H1 (cell line): ENCODE measurements around the gene SUPT7L. TPM values are rescaled to one million over a fixed set of nuclear protein-coding genes. Genes with fewer than 3 reads are reported as not detected.

ENCODE experiments used
- CTCF ChIA-PET: fragments of 300-600 bp; sonication (Branson Sonifier 250); formaldehyde crosslinking; loops from one replicate; lab custom pipeline; 2021; ENCODE audit not compliant: partially characterized antibody; lab: Charles Lee
- POLR2A ChIA-PET: fragments of 300-600 bp; sonication (Branson Sonifier 250); formaldehyde crosslinking; loops from one replicate; lab custom pipeline; 2021; ENCODE audit warnings: inconsistent platforms; ENCODE audit not compliant: partially characterized antibody; lab: Charles Lee
- DNase-seq, 2 experiments: peaks; one replicate each; pipeline versions ENCODE4 v3.0.0 to v3.0.0-alpha.2; 2010 to 2022; ENCODE audit warnings: low spot score in 2 of 2, low read depth in 1 of 2, mixed read lengths in 1 of 2
- FAIRE-seq: peaks from 2 replicates; lab custom pipeline; 2011; peaks lifted over from hg19 to GRCh38; lab: Jason Lieb, UNC
- H2AFZ ChIP-seq: 2 replicates; pipeline ENCODE4 v1.8.1; 2012; ENCODE audit warnings: low read length, inconsistent platforms
- H2AK5ac ChIP-seq: 2 replicates; pipeline ENCODE4 v1.6.1; 2013; ENCODE audit warnings: low read depth, low read length
- H2BK120ac ChIP-seq: replicated peaks from 2 replicates; pipeline ENCODE3; 2013; ENCODE audit warnings: low read depth, low read length, inconsistent platforms
- H2BK12ac ChIP-seq: 2 replicates; pipeline ENCODE4 v1.6.1; 2013; ENCODE audit warnings: low read depth, low read length
- H2BK15ac ChIP-seq: 2 replicates; pipeline ENCODE4 v1.6.1; 2013; ENCODE audit warnings: low read length
- H2BK20ac ChIP-seq: 2 replicates; pipeline ENCODE4 v1.6.1; 2013; ENCODE audit warnings: low read length
- H2BK5ac ChIP-seq: 2 replicates; pipeline ENCODE4 v1.6.1; 2013; ENCODE audit warnings: low read depth, low read length
- H3K14ac ChIP-seq: 2 replicates; pipeline ENCODE4 v1.6.1; 2013; ENCODE audit warnings: inconsistent platforms; ENCODE audit not compliant: insufficient read length
- H3K18ac ChIP-seq: 2 replicates; pipeline ENCODE4 v1.6.1; 2013; ENCODE audit warnings: low read length; ENCODE audit errors: extremely low read depth
- H3K23ac ChIP-seq: 2 replicates; pipeline ENCODE4 v1.6.1; 2013; ENCODE audit warnings: inconsistent platforms; ENCODE audit not compliant: insufficient read length
- H3K23me2 ChIP-seq: 2 replicates; pipeline ENCODE4 v1.6.1; 2013; ENCODE audit warnings: low read depth, low read length
- H3K27ac ChIP-seq: 2 replicates; pipeline ENCODE4 v1.6.1; 2011; ENCODE audit warnings: low read depth, low read length, inconsistent platforms
- H3K27me3 ChIP-seq, 4 experiments: replicated peaks in 1 of 4; 1 replicate in 1 of 4; 2 replicates in 3 of 4; pipeline versions ENCODE4 v1.6.1 to v1.8.1; 2011 to 2013; ENCODE audit warnings: low read length in 3 of 4, mild to moderate bottlenecking in 3 of 4, inconsistent platforms in 2 of 4, mixed read lengths in 2 of 4, moderate library complexity in 1 of 4; ENCODE audit not compliant: control insufficient read depth in 3 of 4, insufficient read depth in 3 of 4; ENCODE audit errors: extremely low read depth in 1 of 4
- H3K36me3 ChIP-seq, 4 experiments: 2 replicates each; pipeline versions ENCODE4 v1.6.1 to v1.8.1; 2011 to 2013; ENCODE audit warnings: mild to moderate bottlenecking in 4 of 4, low read length in 3 of 4, moderate library complexity in 2 of 4, control low read depth in 1 of 4, inconsistent platforms in 1 of 4; ENCODE audit not compliant: insufficient read depth in 4 of 4, control insufficient read depth in 2 of 4
- H3K4ac ChIP-seq: replicated peaks from 2 replicates; pipeline ENCODE3; 2013; ENCODE audit warnings: low read length, low read depth, mixed read lengths, inconsistent platforms; ENCODE audit not compliant: insufficient read length
- H3K4me1 ChIP-seq, 4 experiments: replicated peaks in 1 of 4; 1 replicate in 1 of 4; 2 replicates in 3 of 4; pipeline versions ENCODE4 v1.6.1 to v1.8.1; 2011 to 2013; ENCODE audit warnings: low read length in 3 of 4, inconsistent platforms in 2 of 4, mixed read lengths in 1 of 4; ENCODE audit not compliant: insufficient read depth in 4 of 4, control insufficient read depth in 3 of 4
- H3K4me2 ChIP-seq, 2 experiments: 2 replicates each; pipeline versions ENCODE4 v1.6.1 to v1.8.1; 2011 to 2013; ENCODE audit warnings: low read depth in 2 of 2, low read length in 2 of 2, control low read depth in 1 of 2, inconsistent platforms in 1 of 2, mild to moderate bottlenecking in 1 of 2; ENCODE audit not compliant: insufficient read depth in 1 of 2
- H3K4me3 ChIP-seq, 4 experiments: fragments of 200-600, 300-600 bp in 1 of 4; sonication (generic), shearing (Covaris generic), sonication (Bioruptor Twin) in 1 of 4; 2 replicates each; pipeline versions ENCODE4 v1.5.1 to v1.8.1; 2011 to 2016; ENCODE audit warnings: low read length in 4 of 4, low read depth in 3 of 4, control low read depth in 2 of 4, inconsistent platforms in 2 of 4, mild to moderate bottlenecking in 2 of 4, mixed read lengths in 1 of 4, moderate library complexity in 1 of 4; ENCODE audit not compliant: insufficient read depth in 2 of 4; ENCODE audit errors: extremely low read depth in 1 of 4
- H3K56ac ChIP-seq: replicated peaks from 2 replicates; pipeline ENCODE3; 2013; ENCODE audit warnings: low read depth, mild to moderate bottlenecking, mixed read lengths, low read length, inconsistent platforms; ENCODE audit not compliant: insufficient read length
- H3K79me1 ChIP-seq: 2 replicates; pipeline ENCODE4 v1.6.1; 2013; ENCODE audit warnings: low read depth, low read length, control low read depth
- H3K79me2 ChIP-seq, 2 experiments: 2 replicates each; pipeline versions ENCODE4 v1.6.1 to v1.8.1; 2012 to 2013; ENCODE audit warnings: low read length in 2 of 2, mild to moderate bottlenecking in 2 of 2, inconsistent platforms in 1 of 2; ENCODE audit not compliant: insufficient read depth in 2 of 2, control insufficient read depth in 1 of 2
- H3K9ac ChIP-seq, 4 experiments: replicated peaks in 1 of 4; 1 replicate in 1 of 4; 2 replicates in 3 of 4; pipeline versions ENCODE4 v1.6.1 to v1.8.1; 2011 to 2013; ENCODE audit warnings: low read depth in 3 of 4, low read length in 3 of 4, control low read depth in 2 of 4, mild to moderate bottlenecking in 2 of 4, moderate library complexity in 2 of 4, inconsistent platforms in 1 of 4; ENCODE audit errors: extremely low read depth in 1 of 4
- H3K9me3 ChIP-seq, 2 experiments: 2 replicates each; pipeline versions ENCODE4 v1.6.1 to v1.8.1; 2012 to 2013; ENCODE audit warnings: mild to moderate bottlenecking in 2 of 2, moderate library complexity in 2 of 2, control low read depth in 1 of 2, inconsistent platforms in 1 of 2, low read depth in 1 of 2, low read length in 1 of 2, mixed read lengths in 1 of 2; ENCODE audit not compliant: insufficient read depth in 2 of 2
- H4K20me1 ChIP-seq, 2 experiments: replicated peaks in 1 of 2; 2 replicates each; pipeline versions ENCODE3 to v1.8.1; 2011 to 2013; ENCODE audit warnings: inconsistent platforms in 2 of 2, low read length in 2 of 2, mild to moderate bottlenecking in 1 of 2; ENCODE audit not compliant: insufficient read depth in 2 of 2, control insufficient read depth in 1 of 2
- H4K5ac ChIP-seq: 2 replicates; pipeline ENCODE4 v1.6.1; 2013; ENCODE audit warnings: low read length, low read depth, mixed read lengths, inconsistent platforms; ENCODE audit not compliant: insufficient read length
- H4K8ac ChIP-seq: 2 replicates; pipeline ENCODE4 v1.8.0; 2013; ENCODE audit warnings: mild to moderate bottlenecking, moderate library complexity, low read length, inconsistent platforms; ENCODE audit not compliant: insufficient read depth; ENCODE audit errors: extremely low read depth
- H4K91ac ChIP-seq: replicated peaks from 2 replicates; pipeline ENCODE3; 2013; ENCODE audit warnings: low read length, mixed read lengths, inconsistent platforms; ENCODE audit not compliant: insufficient read length
- CBX8 ChIP-seq: fragments of 300-800, 300-1000 bp; sonication (generic); IDR thresholded peaks from 2 replicates; pipeline ENCODE4 v1.7.1; 2016; ENCODE audit warnings: low read depth, low read length, borderline replicate concordance
- CREB1 ChIP-seq: IDR thresholded peaks from 2 replicates; pipeline ENCODE4 v1.6.1; 2012; ENCODE audit warnings: inconsistent platforms
- EGR1 ChIP-seq: IDR thresholded peaks from 2 replicates; pipeline ENCODE4 v1.6.1; 2011; ENCODE audit warnings: low read depth, low read length, borderline replicate concordance
- FOSL1 ChIP-seq: IDR thresholded peaks from 2 replicates; pipeline ENCODE4 v1.6.1; 2011; ENCODE audit warnings: mild to moderate bottlenecking, low read depth, low read length, moderate library complexity; ENCODE audit not compliant: insufficient read depth
- RAD21 ChIP-seq, 2 experiments: IDR thresholded peaks in 1 of 2; conservative IDR thresholded peaks in 1 of 2; 2 replicates each; pipeline ENCODE4 v1.6.1; 2011; ENCODE audit warnings: low read depth in 2 of 2, low read length in 2 of 2, improper control_type of control experiment in 1 of 2, inconsistent platforms in 1 of 2, mild to moderate bottlenecking in 1 of 2, moderate library complexity in 1 of 2
- RFX5 ChIP-seq: IDR thresholded peaks from 2 replicates; pipeline ENCODE4 v1.6.1; 2011; ENCODE audit warnings: low read depth, low read length, improper control_type of control experiment, borderline replicate concordance
- SAP30 ChIP-seq: fragments of 300-600 bp; sonication (generic); IDR thresholded peaks from 2 replicates; pipeline ENCODE4 v1.7.1; 2012; ENCODE audit warnings: low read length, moderate library complexity, mild to moderate bottlenecking, inconsistent platforms; ENCODE audit not compliant: insufficient read depth, insufficient replicate concordance
- SP2 ChIP-seq: IDR thresholded peaks from 2 replicates; pipeline ENCODE4 v1.6.1; 2012; ENCODE audit warnings: mild to moderate bottlenecking, low read length, inconsistent platforms
- TAF1 ChIP-seq: IDR thresholded peaks from 2 replicates; pipeline ENCODE4 v1.6.1; 2011; ENCODE audit warnings: mild to moderate bottlenecking, low read depth, low read length
- TAF7 ChIP-seq: optimal IDR thresholded peaks from 2 replicates; pipeline ENCODE3; 2011; ENCODE audit warnings: low read depth, mild to moderate bottlenecking, inconsistent platforms, low read length, moderate library complexity, borderline replicate concordance
- TCF12 ChIP-seq: IDR thresholded peaks from 2 replicates; pipeline ENCODE4 v1.6.1; 2011; ENCODE audit warnings: low read depth, mild to moderate bottlenecking, low read length
- YY1 ChIP-seq: IDR thresholded peaks from 2 replicates; pipeline ENCODE4 v1.6.1; 2011; ENCODE audit warnings: low read depth, mild to moderate bottlenecking, low read length
- WGBS, 2 experiments: shearing (Covaris generic) in 1 of 2; methylation state at CpG; one replicate each; pipeline versions ENCODE4 v1.1.6 to v1.1.7; 2013 to 2015; ENCODE audit warnings: low lambda C conversion rate in 2 of 2, mixed read lengths in 2 of 2, inconsistent platforms in 1 of 2, low coverage in 1 of 2, missing lambda C conversion rate in 1 of 2; ENCODE audit not compliant: insufficient replicate concordance in 2 of 2, insufficient coverage in 1 of 2, insufficient read length in 1 of 2; ENCODE audit errors: extremely low coverage in 1 of 2, missing lambda C conversion rate in 1 of 2; 5-methylcytosine and 5-hydroxymethylcytosine counted together
- polyA plus RNA-seq, 7 experiments: library from polyadenylated mRNA; depleted of rRNA in 3 of 7; stranded (reverse) in 5 of 7; unstranded in 2 of 7; fragments of >200 nt in 5 of 7; fragments of 200-250 nt in 2 of 7; gene quantifications; 1 replicate in 5 of 7; 2 replicates in 1 of 7; 4 replicates in 1 of 7; pipeline versions ENCODE4 v1.2.1 to v1.2.3, GENCODE V29; 2011 to 2013; ENCODE audit warnings: missing spikeins in 2 of 7, mixed read lengths in 2 of 7
- total RNA-seq: library from RNA; stranded (reverse); fragmentation: NEBNext Ultra II Directional; extraction: Animal tissue kit (Norgen Biotek cat#: 25700); gene quantifications from 2 replicates; pipeline ENCODE4 v1.2.1, GENCODE V29; 2021
- TF ChIP-seq, protein P1 (sequence below): IDR thresholded peaks from 2 replicates; pipeline ENCODE4 v1.6.1; 2012; ENCODE audit warnings: low read length, inconsistent platforms

SUPT7L gene
- total and polyA plus RNA-seq, 2 of the 8 experiments (the other 6 are each of a cell fraction or from before 2014, with no cell fraction given), result 22.2 to 26.6 TPM

DNA sequence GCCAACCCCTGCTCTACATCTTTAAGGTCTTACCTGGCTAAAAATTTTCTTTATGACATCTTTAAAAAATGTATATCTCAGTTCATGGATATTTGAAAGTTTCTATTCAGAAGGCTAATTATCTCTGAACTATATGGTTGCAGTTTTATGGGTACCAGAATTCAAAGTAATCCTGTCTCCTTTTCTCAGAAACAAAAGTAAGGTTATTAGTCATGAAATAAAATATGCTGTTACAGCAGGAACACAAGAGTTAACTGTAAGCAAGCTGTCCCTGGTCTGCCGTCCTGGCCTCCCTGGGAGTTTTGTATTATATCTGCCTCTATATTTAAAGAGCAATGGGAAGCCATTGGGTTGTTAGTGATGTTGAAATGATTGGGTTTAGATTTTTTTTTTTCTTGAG is 34.2 kb upstream of the SUPT7L start:
- Histone ChIP-seq H3K4me3 (no peak overlapping the region), H3K23me2 (no peaks in the 10 kb centered on the region), H3K56ac (no peak overlapping the region), H2AK5ac (no peak overlapping the region), H4K5ac (no peak overlapping the region), H3K79me1 (no peaks in the 10 kb centered on the region), H4K8ac (no peak overlapping the region), H2BK5ac (no peak overlapping the region), H3K4me2 (no peak overlapping the region), H3K79me2 (no peaks in the 10 kb centered on the region), H2BK20ac (no peak overlapping the region), H3K9ac (no peak overlapping the region), H3K4me1 (no peaks in the 10 kb centered on the region), H3K27ac (no peak overlapping the region), H3K36me3 (peaks cover 0 to 4% (median 0%) of the 10 kb centered on the region in 4 experiments; a peak in 4 of 8 replicates), H3K4ac (no peak overlapping the region), H3K14ac (no peak overlapping the region), H2BK120ac (no peak overlapping the region), H3K18ac (no peak overlapping the region), H2AFZ (no peak overlapping the region), H4K20me1 (no peaks in the 10 kb centered on the region), H2BK12ac (no peak overlapping the region), H3K27me3 (no peaks in the 10 kb centered on the region; a peak in 1 of 7 replicates), H3K23ac (no peak overlapping the region), H2BK15ac (no peak overlapping the region), H3K9me3 (no peaks in the 10 kb centered on the region), H4K91ac (no peak overlapping the region)
- POLR2A ChIA-PET, result interaction anchor here (0.6 kb wide), 1 partner anchor 578 kb away, joined by 3 read pairs; no protein-coding TSS in a partner anchor
- CTCF ChIA-PET, result interaction anchor here (0.6 kb wide), 1 partner anchor 1611 kb away, joined by 3 read pairs; no protein-coding TSS in a partner anchor
- WGBS, 2 experiments, result 94% methylated on average over 1 of the region's 1 CpG; no CpG with 5 or more reads in 1 of the 2 experiments
- DNase-seq, result no peak
- FAIRE-seq, result no peak
- no peak for TF ChIP-seq FOSL1
- TF ChIP-seq SAP30, result no peak
- TF ChIP-seq SP2, result no peak
- TF ChIP-seq CBX8, result no peak
- TF ChIP-seq, protein P1, sequence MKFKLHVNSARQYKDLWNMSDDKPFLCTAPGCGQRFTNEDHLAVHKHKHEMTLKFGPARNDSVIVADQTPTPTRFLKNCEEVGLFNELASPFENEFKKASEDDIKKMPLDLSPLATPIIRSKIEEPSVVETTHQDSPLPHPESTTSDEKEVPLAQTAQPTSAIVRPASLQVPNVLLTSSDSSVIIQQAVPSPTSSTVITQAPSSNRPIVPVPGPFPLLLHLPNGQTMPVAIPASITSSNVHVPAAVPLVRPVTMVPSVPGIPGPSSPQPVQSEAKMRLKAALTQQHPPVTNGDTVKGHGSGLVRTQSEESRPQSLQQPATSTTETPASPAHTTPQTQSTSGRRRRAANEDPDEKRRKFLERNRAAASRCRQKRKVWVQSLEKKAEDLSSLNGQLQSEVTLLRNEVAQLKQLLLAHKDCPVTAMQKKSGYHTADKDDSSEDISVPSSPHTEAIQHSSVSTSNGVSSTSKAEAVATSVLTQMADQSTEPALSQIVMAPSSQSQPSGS, result no peak
- no peak for TF ChIP-seq TCF12
- TF ChIP-seq RFX5, result no peak
- TF ChIP-seq TAF7, result no peak
- no peak for TF ChIP-seq CREB1
- no peak for TF ChIP-seq TAF1
- TF ChIP-seq YY1, result no peak
- TF ChIP-seq EGR1, result no peak
- no peak for TF ChIP-seq RAD21 (IDR thresholded peaks at IDR 0.05 in 1 of 2, conservative IDR thresholded peaks at IDR 0.05 in 1 of 2; ENCODE audit: low read depth in 2 of 2, low read length in 2 of 2)
